Measurements from ENCODE around the gene CACNA2D2. TPM values are rescaled to one million over a fixed set of nuclear protein-coding genes. Genes with fewer than 3 reads are reported as not detected.
A peak's percentile ranks its signal among the peaks of the same experiment; 100 is the strongest.

The CACNA2D2 gene
- total RNA-seq, 1 donor from 2014 or later = 4.3 TPM

DNA sequence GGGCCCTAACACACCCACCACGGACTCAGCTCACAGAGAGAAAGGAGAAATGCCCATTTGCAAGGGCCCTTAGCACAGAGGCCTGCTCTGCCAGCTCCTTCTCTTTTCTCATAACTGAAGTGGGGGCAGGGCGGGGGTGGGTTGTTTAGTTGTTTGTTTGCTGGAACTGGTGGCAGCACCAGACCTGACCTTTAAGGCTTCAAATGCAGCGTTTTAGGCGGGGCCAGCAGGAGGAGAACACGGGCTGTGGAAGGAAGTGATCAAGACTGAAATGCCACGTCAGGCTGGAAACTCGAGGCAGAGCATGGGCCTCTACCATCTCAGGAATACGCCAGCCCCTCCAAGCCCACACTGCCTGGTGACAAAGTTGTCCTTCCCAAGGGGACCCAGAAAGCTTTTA, 9.3 kb downstream of the CACNA2D2 start:
- Mint-ChIP-seq H3K36me3 (no peaks in the 10 kb centered on the region), H3K4me1 (peaks cover 29% of the 10 kb centered on the region), H3K4me3 (no peak overlapping the region), H3K27me3 (ENCODE audit: insufficient read depth, low read depth) (peaks cover 2% of the 10 kb centered on the region), H3K9me3 (no peaks in the 10 kb centered on the region), H3K27ac (peak overlapping the region; percentile 29)
- Histone ChIP-seq H3K79me2 (ENCODE audit: low read depth) (no peaks in the 10 kb centered on the region), H2AFZ (replicated peaks) (no peak overlapping the region), H3F3A (ENCODE audit: low read depth) (no peaks in the 10 kb centered on the region), H3K9ac (no peak overlapping the region), H3K4me3 (no peak overlapping the region), H3K27ac (no peak overlapping the region), H3K9me3 (ENCODE audit: low read depth) (no peaks in the 10 kb centered on the region), H3K4me1 (peaks cover 6% of the 10 kb centered on the region), H3K36me3 (no peaks in the 10 kb centered on the region), H4K20me1 (ENCODE audit: low read depth) (peaks cover 37% of the 10 kb centered on the region), H3K4me2 (no peak overlapping the region), H3K27me3 (no peaks in the 10 kb centered on the region)
- TF ChIP-seq EZH2 (IDR thresholded peaks at IDR 0.05) (no peak), EZH2phosphoT487 (IDR thresholded peaks at IDR 0.05) (no peak)
- TF ChIP-seq, protein P1, sequence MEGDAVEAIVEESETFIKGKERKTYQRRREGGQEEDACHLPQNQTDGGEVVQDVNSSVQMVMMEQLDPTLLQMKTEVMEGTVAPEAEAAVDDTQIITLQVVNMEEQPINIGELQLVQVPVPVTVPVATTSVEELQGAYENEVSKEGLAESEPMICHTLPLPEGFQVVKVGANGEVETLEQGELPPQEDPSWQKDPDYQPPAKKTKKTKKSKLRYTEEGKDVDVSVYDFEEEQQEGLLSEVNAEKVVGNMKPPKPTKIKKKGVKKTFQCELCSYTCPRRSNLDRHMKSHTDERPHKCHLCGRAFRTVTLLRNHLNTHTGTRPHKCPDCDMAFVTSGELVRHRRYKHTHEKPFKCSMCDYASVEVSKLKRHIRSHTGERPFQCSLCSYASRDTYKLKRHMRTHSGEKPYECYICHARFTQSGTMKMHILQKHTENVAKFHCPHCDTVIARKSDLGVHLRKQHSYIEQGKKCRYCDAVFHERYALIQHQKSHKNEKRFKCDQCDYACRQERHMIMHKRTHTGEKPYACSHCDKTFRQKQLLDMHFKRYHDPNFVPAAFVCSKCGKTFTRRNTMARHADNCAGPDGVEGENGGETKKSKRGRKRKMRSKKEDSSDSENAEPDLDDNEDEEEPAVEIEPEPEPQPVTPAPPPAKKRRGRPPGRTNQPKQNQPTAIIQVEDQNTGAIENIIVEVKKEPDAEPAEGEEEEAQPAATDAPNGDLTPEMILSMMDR (IDR thresholded peaks at IDR 0.05) = no peak
- no peak for DNase-seq (ENCODE audit: low spot score)

DNA sequence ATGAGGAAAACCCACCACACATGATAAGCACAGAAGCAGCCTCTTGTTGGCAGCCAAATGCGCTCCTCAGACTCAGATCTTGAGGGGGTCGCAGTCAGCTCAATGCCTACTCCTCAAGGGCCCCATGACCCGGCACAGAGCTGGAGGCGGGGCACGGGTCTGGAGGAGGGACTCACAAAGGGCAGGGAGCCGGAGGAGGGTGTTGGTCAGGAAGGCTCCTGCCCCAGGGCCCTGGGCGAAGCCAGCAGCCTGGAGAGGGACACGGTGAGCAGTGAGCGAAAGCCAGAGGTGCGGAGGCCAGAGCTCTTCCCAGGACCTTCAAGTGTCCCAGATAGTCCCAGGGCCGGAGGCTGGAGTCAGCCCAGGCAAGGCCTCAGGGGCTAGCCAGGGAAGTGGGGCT, 9.8 kb downstream of the CACNA2D2 start:
- Mint-ChIP-seq H3K36me3 (no peaks in the 10 kb centered on the region), H3K4me3 (no peak overlapping the region), H3K27ac (no peak overlapping the region), H3K4me1 (peaks cover 28% of the 10 kb centered on the region), H3K9me3 (no peaks in the 10 kb centered on the region), H3K27me3 (ENCODE audit: insufficient read depth, low read depth) (peaks cover 2% of the 10 kb centered on the region)
- Histone ChIP-seq H3K4me1 (peaks cover 6% of the 10 kb centered on the region), H3K79me2 (ENCODE audit: low read depth) (no peaks in the 10 kb centered on the region), H3K4me3 (no peak overlapping the region), H3K27ac (no peak overlapping the region), H3K27me3 (no peaks in the 10 kb centered on the region), H3K4me2 (no peak overlapping the region), H3K9ac (no peak overlapping the region), H2AFZ (replicated peaks) (no peak overlapping the region), H4K20me1 (ENCODE audit: low read depth) (peaks cover 34% of the 10 kb centered on the region), H3K36me3 (no peaks in the 10 kb centered on the region), H3F3A (ENCODE audit: low read depth) (no peaks in the 10 kb centered on the region), H3K9me3 (ENCODE audit: low read depth) (no peaks in the 10 kb centered on the region)
- no peak for TF ChIP-seq EZH2 (IDR thresholded peaks at IDR 0.05)
- TF ChIP-seq, protein P1 (IDR thresholded peaks at IDR 0.05) = no peak
- TF ChIP-seq EZH2phosphoT487 (IDR thresholded peaks at IDR 0.05) = no peak
- DNase-seq (ENCODE audit: low spot score) = no peak

DNA sequence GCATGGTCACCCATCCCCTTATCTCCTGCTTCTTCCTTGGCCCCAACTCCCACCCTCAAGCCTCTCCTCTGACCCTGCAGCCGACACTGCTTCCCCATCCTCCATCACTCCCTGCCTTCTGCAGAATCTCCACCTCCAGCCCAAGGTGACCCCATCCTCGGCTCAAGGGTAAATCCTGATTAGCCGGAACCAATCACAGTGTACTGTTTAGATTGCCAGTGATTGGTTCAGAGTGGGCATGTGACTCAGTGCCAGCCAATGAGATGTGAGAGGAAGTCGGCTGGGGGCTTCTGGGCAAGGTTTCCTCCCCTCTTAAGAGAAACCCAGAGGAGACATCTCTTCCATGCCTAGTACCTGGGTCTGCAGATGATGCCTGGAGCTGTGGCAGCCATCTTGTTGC, 10.3 kb downstream of the CACNA2D2 start:
- Histone ChIP-seq H2AFZ (replicated peaks) (no peak overlapping the region), H3K79me2 (ENCODE audit: low read depth) (no peaks in the 10 kb centered on the region), H3K36me3 (no peaks in the 10 kb centered on the region), H3K27ac (no peak overlapping the region), H3K4me1 (peaks cover 6% of the 10 kb centered on the region), H3K27me3 (no peaks in the 10 kb centered on the region), H3K4me3 (no peak overlapping the region), H3K4me2 (no peak overlapping the region), H3F3A (ENCODE audit: low read depth) (no peaks in the 10 kb centered on the region), H3K9ac (no peak overlapping the region), H3K9me3 (ENCODE audit: low read depth) (no peaks in the 10 kb centered on the region), H4K20me1 (ENCODE audit: low read depth) (peaks cover 34% of the 10 kb centered on the region)
- peaks cover 28% of the 10 kb centered on the region for H3K4me1 Mint-ChIP-seq
- H3K36me3 Mint-ChIP-seq = no peaks in the 10 kb centered on the region
- no peak overlapping the region for H3K4me3 Mint-ChIP-seq
- H3K27ac Mint-ChIP-seq = no peak overlapping the region
- no peak for DNase-seq (ENCODE audit: low spot score)
- no peaks in the 10 kb centered on the region for H3K9me3 Mint-ChIP-seq
- peaks cover 2% of the 10 kb centered on the region for H3K27me3 Mint-ChIP-seq (ENCODE audit: insufficient read depth, low read depth)
- no peak for TF ChIP-seq EZH2phosphoT487 (IDR thresholded peaks at IDR 0.05)
- TF ChIP-seq EZH2 (IDR thresholded peaks at IDR 0.05) = no peak
- TF ChIP-seq, protein P1 (IDR thresholded peaks at IDR 0.05) = no peak

Data from neural progenitor cell (in vitro differentiated cells).